Right atrium auricular region (tissue), 2 donors: Measurements from ENCODE around the gene PDE3B. TPM values are rescaled to one million over a fixed set of nuclear protein-coding genes. Genes with fewer than 3 reads are reported as not detected.

ENCODE experiments used
- DNase-seq: peaks from one replicate; pipeline ENCODE4 v3.0.0-alpha.2; 2019; ENCODE audit warnings: low spot score
- H3K27ac ChIP-seq, 2 donors: fragments of 200-600 bp; sonication (generic); 1 replicate in 1 of 2; 2 replicates in 1 of 2; pipeline ENCODE4 v1.5.1; 2016 to 2019
- H3K27me3 ChIP-seq, 2 donors: fragments of 200-600 bp; sonication (generic); one replicate each; pipeline versions ENCODE4 v1.5.1 to v1.6.0; 2017 to 2019
- H3K36me3 ChIP-seq: fragments of 200-600 bp; sonication (generic); one replicate; pipeline ENCODE4 v1.5.1; 2016
- H3K4me1 ChIP-seq, 2 donors: fragments of 200-600 bp; sonication (generic); one replicate each; pipeline versions ENCODE4 v1.5.1 to v1.6.0; 2017 to 2019
- H3K4me3 ChIP-seq, 2 donors: fragments of 200-600 bp; sonication (generic); 1 replicate in 1 of 2; 2 replicates in 1 of 2; pipeline ENCODE4 v1.5.1; 2017 to 2019; ENCODE audit warnings: mild to moderate bottlenecking in 1 of 2, moderate library complexity in 1 of 2
- H3K9me3 ChIP-seq, 2 donors: fragments of 200-600 bp; sonication (generic); one replicate each; pipeline ENCODE4 v1.5.1; 2019
- CTCF ChIP-seq, 2 donors: fragments of 200-600 bp; sonication (generic); IDR thresholded peaks; one replicate each; pipeline ENCODE4 v1.5.1; 2019; ENCODE audit warnings: antibody characterized with exemption in 2 of 2
- total RNA-seq, 2 donors: library from RNA; depleted of rRNA; stranded (reverse); fragments of >200 nt; gene quantifications; one replicate each; pipeline ENCODE4 v1.1.0, GENCODE V29; 2016

PDE3B gene
- total RNA-seq, 2 donors from 2014 or later = 13.9 to 15.3 TPM

GRCh38 chr11:14914536-14914935 lies 270.9 kb downstream of the PDE3B start:
- no peaks in the 10 kb centered on the region for H3K4me1 ChIP-seq
- TF ChIP-seq CTCF (IDR thresholded peaks at IDR 0.05) = no peak
- H3K27me3 ChIP-seq = no peaks in the 10 kb centered on the region
- no peaks in the 10 kb centered on the region for H3K36me3 ChIP-seq
- no peak overlapping the region for H3K27ac ChIP-seq
- DNase-seq = no peak
- no peak overlapping the region for H3K4me3 ChIP-seq
- H3K9me3 ChIP-seq = no peaks in the 10 kb centered on the region

- H3K4me1 ChIP-seq = no peaks in the 10 kb centered on the region
- H3K27me3 ChIP-seq = no peaks in the 10 kb centered on the region
- no peak overlapping the region for H3K4me3 ChIP-seq
- H3K27ac ChIP-seq = no peak overlapping the region
- no peaks in the 10 kb centered on the region for H3K36me3 ChIP-seq
- DNase-seq = no peak
- no peaks in the 10 kb centered on the region for H3K9me3 ChIP-seq
- TF ChIP-seq CTCF (IDR thresholded peaks at IDR 0.05) = no peak
Observed at GRCh38 chr11:14916403-14916802, 272.8 kb downstream of the PDE3B start.

Other genes starting within 250 kb of the PDE3B start
- 10 to 100 TPM; 61.0 to 61.3 TPM for gene COPB1, start 144.0 kb upstream of the PDE3B start, total RNA-seq
- gene PSMA1, start 123.4 kb upstream of the PDE3B start, total RNA-seq = 100 to 1,000 TPM in 1 of 2 donors, 10 to 100 TPM in 1; 96.0 to 104 TPM
- gene CYP2R1, start 248.4 kb downstream of the PDE3B start, total RNA-seq = 1 to 10 TPM; 7.6 to 9.3 TPM